Stimulated activated CD4-positive, alpha-beta T cell treated with anti-CD3 and anti-CD28 coated beads, Interleukin-4, amount 100 ng/mL, for 4 hours (primary cell): ENCODE measurements around the gene ZNF750.

ENCODE experiments used
- DNase-seq, 2 experiments: peaks; one replicate each; pipeline ENCODE4 v3.0.0-alpha.2; 2020

The ZNF750 gene

GRCh38 chr17:82859431-82860403 is 19.9 kb upstream of the ZNF750 start:
- peak; percentile 43 to 61 for DNase-seq

GRCh38 chr17:82858376-82859126 is 18.7 kb upstream of the ZNF750 start:
- peak in 1 of 2 experiments; percentile 27 for DNase-seq

- no peak for DNase-seq
Measured at GRCh38 chr17:82856361-82856760, 16.5 kb upstream of the ZNF750 start.

DNA sequence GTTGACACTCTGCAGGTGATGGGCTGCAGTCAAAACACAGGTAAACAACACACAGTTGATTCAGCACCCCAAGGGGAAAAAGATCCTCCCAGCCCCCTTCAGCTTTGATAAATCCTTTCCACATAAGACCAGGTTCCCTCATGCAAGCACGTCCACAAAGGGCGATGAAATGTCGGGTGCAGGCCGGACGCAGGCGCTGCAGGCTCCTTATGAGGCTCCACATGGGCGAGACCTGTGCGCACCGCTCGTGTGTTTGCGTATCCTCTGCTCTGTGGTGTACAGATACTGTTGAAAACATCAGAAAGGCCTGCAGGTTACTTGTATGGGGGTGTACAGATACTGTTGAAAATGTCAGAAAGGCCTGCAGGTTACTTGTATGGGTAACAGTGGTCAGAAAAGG is 14.4 kb upstream of the ZNF750 start:
- DNase-seq: no peak

GRCh38 chr17:82851381-82851780 is 11.6 kb upstream of the ZNF750 start:
- DNase-seq: no peak

DNA sequence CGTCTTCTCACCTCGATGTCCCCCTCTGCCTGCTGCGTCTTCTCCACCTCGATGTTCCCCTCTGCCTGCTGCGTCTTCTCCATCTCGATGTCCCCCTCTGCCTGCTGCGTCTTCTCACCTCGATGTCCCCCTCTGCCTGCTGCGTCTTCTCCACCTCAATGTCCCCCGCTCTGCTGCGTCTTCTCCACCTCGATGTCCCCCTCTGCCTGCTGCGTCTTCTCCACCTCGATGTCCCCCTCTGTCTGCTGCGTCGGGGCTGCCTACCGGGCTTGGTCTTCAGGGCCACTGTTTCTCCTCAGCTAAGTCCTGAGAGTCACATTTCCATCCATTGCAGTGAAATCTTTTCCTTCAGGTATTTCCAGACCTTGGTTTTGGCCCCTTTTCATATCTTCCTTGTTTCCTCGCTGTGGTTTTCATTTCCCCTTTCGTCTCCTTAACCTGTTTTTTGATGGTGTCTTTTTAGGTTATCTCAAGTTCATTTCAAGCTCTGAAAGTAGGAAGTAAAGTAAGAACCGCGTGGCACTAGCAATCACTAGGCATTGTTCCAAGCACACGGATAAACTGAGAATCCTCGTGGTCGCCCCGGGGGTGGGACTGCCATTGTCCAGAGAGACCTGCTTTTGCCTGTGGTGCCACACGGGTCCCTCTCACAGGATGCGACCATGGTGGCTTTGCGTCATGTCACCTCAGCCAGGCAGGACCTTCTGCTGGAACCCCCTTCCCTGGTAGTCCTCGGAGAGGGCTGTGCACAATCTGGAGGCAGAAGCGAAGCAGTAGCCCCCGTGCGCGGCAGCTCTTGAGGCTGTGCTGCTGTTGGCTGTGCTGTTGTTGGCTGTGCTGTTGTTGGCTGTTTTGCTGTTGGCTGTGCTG is 9.5 kb upstream of the ZNF750 start:
- no peak for DNase-seq

GRCh38 chr17:82848022-82848592 is 8.3 kb upstream of the ZNF750 start:
- peak in 1 of 2 experiments; percentile 38 for DNase-seq

DNA sequence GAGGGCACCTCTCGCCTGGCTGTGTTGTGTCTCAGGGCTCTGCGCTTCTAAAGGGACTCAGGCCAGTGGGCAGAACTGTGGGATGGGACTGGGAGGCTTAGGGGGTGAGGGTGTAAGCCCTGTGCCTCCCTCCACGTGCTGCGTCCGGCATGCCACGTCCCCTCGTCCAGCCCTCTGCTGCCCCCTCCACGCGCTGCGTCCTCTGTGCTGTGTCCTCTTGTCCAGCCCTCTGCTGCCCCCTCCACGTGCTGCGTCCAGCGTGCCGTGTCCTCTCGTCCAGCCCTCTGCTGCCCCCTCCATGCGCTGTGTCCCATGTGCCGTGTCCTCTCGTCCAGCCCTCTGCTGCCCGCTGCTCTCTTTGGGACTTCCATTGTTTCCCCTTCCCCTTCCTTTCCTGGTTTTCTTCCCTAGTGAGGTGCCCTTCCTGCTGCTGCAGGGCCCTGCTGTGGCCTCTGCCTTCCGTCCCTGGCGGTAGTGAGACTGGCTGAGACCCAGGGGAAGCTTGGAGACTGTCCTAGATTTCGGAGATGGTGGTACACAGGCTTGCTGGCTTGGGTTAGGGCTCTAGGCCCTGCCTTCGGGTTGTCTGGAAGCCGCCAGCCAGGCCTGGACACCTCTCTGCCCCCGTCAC is 6.4 kb upstream of the ZNF750 start:
- no peak for DNase-seq

- DNase-seq: no peak
Measured at GRCh38 chr17:82845163-82845807, 5.5 kb upstream of the ZNF750 start.

- no peak for DNase-seq
Measured at GRCh38 chr17:82844796-82845162, 5.0 kb upstream of the ZNF750 start.

DNA sequence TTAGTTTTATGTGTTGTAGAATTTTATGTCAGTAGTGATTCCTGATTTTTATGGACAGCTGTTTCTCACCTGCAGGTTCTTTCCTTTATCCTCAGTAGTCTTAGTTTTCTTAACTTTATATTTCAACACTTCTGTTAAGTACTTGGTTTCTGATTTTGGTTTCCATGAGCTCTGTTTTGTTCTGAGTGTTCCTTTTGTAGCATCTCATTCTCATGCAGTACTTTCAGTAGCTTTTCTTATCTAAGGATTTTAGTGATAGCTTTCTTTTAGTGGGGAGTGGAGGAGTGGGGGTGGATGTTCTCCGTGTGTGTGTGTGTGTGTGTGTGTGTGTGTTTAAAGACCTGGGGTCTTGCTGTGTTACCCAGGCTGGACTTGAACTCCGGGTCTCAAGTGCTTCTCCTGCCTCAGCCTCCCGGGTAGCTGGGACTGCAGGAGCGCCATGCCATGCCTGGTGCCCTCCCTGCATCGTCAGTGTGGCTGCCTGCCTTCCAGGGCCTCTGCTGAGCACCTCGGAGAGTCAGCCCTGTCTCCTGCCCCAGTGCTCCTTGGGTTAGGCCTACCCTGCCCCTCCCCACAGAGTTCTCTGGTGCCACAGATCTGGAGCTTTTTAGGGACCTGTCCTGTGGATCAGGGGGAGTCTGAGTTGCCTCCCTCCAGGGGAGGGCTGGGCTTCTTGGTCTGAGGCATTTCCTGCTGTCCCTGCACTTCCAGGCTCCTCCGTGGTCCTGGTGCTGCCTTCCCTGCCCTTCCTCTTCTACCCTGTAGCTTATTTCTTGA is 4.3 kb upstream of the ZNF750 start:
- no peak for DNase-seq

DNA sequence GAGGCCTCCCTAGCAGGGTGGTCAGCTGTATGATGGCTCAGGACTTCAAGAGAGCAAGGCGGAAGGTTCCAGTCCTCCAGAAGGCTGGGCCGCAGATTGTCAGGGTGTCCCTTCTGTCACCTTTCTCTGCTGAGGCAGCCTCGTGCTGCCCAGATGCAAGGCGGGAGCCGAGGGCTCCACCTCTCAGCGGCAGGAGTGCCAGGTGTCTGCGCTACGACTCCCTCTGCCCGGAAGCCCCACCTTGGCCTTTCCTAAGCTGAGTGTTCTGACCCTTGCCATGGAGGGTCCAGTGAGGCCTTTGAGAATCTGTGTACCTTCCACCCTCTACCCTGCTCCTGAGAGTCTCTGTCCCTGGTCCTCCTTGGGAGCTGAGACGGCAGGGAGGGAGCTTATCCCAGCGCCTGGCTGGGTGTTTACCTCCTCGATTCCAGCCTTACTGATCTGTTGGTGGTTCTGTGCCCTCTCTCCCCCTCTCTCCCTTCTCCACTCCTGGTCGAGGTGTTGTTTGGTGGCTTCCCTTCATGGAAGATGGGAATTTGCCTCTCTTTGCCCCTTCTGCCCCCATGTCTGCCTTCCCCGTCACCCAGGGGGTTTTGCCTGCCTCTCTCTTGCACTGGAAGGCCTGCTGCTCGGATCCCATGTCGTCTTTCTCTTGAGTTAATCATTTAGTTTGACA is 2.2 kb upstream of the ZNF750 start:
- DNase-seq: no peak

GRCh38 chr17:82840431-82840831 is 609 bp upstream of the ZNF750 start:
- no peak for DNase-seq

- DNase-seq: no peak
Measured at GRCh38 chr17:82838386-82839063, 1.3 kb downstream of the ZNF750 start.

DNA sequence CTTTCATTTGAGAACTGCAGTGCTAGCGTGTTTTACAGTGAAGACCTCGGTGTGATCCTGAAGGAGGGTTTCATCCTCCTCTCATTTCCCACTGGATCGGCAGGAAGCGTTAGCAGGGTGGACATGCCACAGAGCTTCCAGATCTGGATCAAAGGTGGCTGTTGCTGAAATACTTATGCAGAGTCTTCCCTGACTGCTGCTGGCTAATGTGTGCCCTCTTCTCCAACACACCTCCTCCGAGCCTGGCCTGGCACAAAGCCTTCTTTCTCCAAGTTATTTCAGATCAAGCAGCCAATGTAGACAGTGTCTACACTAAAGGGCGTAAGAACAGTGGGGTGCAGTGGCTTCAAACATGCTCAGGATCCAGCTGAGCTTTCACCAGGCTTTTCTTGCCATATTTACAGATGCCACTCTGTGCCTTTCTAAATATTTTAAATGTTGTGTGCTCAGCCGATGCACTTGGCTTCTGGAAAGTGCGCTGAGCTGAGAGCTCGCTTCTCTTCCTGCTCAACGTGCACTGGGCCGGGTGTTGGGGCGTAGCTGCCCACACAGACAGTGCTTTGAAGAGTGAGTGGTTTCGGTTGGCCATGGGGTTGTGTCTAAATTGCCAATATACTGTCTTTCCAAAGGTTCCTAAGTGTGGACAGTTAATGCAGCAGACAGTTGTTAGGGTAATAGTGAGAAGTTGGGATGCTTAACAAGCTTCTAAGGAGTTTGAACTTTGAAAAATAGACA is 2.1 kb downstream of the ZNF750 start:
- DNase-seq: no peak

DNA sequence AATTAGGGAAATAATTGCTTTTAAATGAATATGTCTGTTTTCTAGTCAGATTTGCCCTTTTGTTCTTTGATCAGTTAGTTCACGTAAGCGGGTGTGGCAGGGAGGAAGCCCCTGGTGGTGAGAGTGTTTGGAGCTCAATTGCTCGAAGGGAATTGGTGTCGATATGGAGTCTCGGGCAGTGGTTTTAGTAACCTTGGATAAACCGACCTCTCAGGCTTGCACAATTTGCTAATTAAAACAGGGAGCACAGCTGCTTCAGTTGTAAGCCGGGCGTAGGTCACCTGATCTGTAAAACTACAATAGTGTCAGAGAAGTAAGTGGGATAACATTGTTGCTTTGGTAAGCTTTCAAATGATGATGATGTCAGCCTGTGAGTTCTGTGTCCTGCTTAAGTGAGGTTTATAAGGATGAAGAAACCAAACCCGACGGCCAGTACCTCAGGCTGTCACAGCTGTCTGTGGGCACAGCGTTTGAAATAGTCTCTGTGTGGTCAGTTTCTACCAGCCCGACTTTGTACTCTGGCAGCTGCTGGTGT is 2.9 kb downstream of the ZNF750 start:
- no peak for DNase-seq

GRCh38 chr17:82835766-82836512 is 3.9 kb downstream of the ZNF750 start:
- no peak for DNase-seq

DNA sequence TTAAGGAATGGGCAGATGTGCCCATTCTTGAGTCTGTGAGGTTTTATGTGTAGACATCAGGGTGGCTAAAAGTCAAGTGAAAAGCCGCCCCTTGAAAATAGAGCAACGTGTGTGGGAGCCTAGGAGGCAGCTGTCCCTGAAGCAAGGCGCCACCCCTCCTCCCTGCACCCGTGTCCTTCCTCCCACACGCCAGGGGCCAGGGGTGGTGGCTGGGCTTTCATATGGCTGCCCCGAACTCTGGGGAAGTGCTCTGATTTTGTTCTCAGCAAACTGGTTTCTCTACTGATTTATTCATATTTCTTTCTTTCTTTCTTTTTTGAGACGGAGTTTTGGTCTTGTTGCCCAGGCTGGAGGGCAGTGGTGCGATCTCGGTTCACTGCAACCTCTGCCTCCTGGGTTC is 4.7 kb downstream of the ZNF750 start:
- no peak for DNase-seq
